Measurements from ENCODE around the gene MORF4L1.
"Not testable (repeated sequence)": the region's sequence is repeated elsewhere in the genome, so short reads cannot be mapped to it uniquely, and the experiment has no call there.

MORF4L1 gene

GRCh38 chr15:78846906-78847305 lies 25.8 kb upstream of the MORF4L1 start:
- not testable (repeated sequence) for H3K4me1 Mint-ChIP-seq (ENCODE audit: low read depth); H3K4me3 Mint-ChIP-seq; H3K27me3 Mint-ChIP-seq; DNase-seq; H3K27ac Mint-ChIP-seq; H3K9me3 Mint-ChIP-seq; H3K36me3 Mint-ChIP-seq (ENCODE audit: low read depth)

- H3K9me3 Mint-ChIP-seq; DNase-seq; H3K36me3 Mint-ChIP-seq (ENCODE audit: low read depth); H3K27ac Mint-ChIP-seq; H3K27me3 Mint-ChIP-seq; H3K4me3 Mint-ChIP-seq; H3K4me1 Mint-ChIP-seq (ENCODE audit: low read depth): not testable (repeated sequence)
These were observed 25.2 kb upstream of the MORF4L1 start for GRCh38 chr15:78847387-78847906.

- Mint-ChIP-seq H3K4me3 (no peak overlapping the region), H3K9me3 (no peaks in the 10 kb centered on the region), H3K27ac (no peak overlapping the region), H3K36me3 (ENCODE audit: low read depth) (no peaks in the 10 kb centered on the region), H3K4me1 (ENCODE audit: low read depth) (peaks cover 7% of the 10 kb centered on the region), H3K27me3 (peaks cover 4% of the 10 kb centered on the region)
- DNase-seq: no peak
These were observed 22.3 kb upstream of the MORF4L1 start for GRCh38 chr15:78850352-78850751.

- H3K27ac Mint-ChIP-seq: no peak overlapping the region
- no peaks in the 10 kb centered on the region for H3K9me3 Mint-ChIP-seq
- H3K4me3 Mint-ChIP-seq: no peak overlapping the region
- peaks cover 7% of the 10 kb centered on the region for H3K4me1 Mint-ChIP-seq (ENCODE audit: low read depth)
- no peaks in the 10 kb centered on the region for H3K36me3 Mint-ChIP-seq (ENCODE audit: low read depth)
- no peak for DNase-seq
- H3K27me3 Mint-ChIP-seq: peaks cover 4% of the 10 kb centered on the region
These were observed 21.5 kb upstream of the MORF4L1 start for GRCh38 chr15:78850941-78851755.

GRCh38 chr15:78853500-78853899 lies 19.2 kb upstream of the MORF4L1 start:
- H3K4me1 Mint-ChIP-seq (ENCODE audit: low read depth): peaks cover 7% of the 10 kb centered on the region
- H3K36me3 Mint-ChIP-seq (ENCODE audit: low read depth): no peaks in the 10 kb centered on the region
- DNase-seq: no peak
- no peak overlapping the region for H3K27ac Mint-ChIP-seq
- H3K9me3 Mint-ChIP-seq: no peaks in the 10 kb centered on the region
- H3K27me3 Mint-ChIP-seq: peaks cover 4% of the 10 kb centered on the region
- no peak overlapping the region for H3K4me3 Mint-ChIP-seq

GRCh38 chr15:78854833-78855372 lies 17.8 kb upstream of the MORF4L1 start:
- H3K9me3 Mint-ChIP-seq: no peaks in the 10 kb centered on the region
- H3K4me1 Mint-ChIP-seq (ENCODE audit: low read depth): peaks cover 9% of the 10 kb centered on the region
- peaks cover 4% of the 10 kb centered on the region for H3K27me3 Mint-ChIP-seq
- DNase-seq: no peak
- no peak overlapping the region for H3K4me3 Mint-ChIP-seq
- no peak overlapping the region for H3K27ac Mint-ChIP-seq
- no peaks in the 10 kb centered on the region for H3K36me3 Mint-ChIP-seq (ENCODE audit: low read depth)

- no peaks in the 10 kb centered on the region for H3K9me3 Mint-ChIP-seq
- no peak overlapping the region for H3K27ac Mint-ChIP-seq
- H3K4me3 Mint-ChIP-seq: no peak overlapping the region
- H3K4me1 Mint-ChIP-seq (ENCODE audit: low read depth): peaks cover 14% of the 10 kb centered on the region
- peaks cover 4% of the 10 kb centered on the region for H3K27me3 Mint-ChIP-seq
- DNase-seq: no peak
- no peaks in the 10 kb centered on the region for H3K36me3 Mint-ChIP-seq (ENCODE audit: low read depth)
These were observed 16.9 kb upstream of the MORF4L1 start for GRCh38 chr15:78855746-78856145.

- peaks cover 9% of the 10 kb centered on the region for H3K4me1 Mint-ChIP-seq (ENCODE audit: low read depth)
- H3K9me3 Mint-ChIP-seq: no peaks in the 10 kb centered on the region
- H3K4me3 Mint-ChIP-seq: peak overlapping the region; percentile 81
- no peaks in the 10 kb centered on the region for H3K27me3 Mint-ChIP-seq
- no peaks in the 10 kb centered on the region for H3K36me3 Mint-ChIP-seq (ENCODE audit: low read depth)
- DNase-seq: peak; percentile 87
- H3K27ac Mint-ChIP-seq: peak overlapping the region; percentile 89
These were observed 12.5 kb upstream of the MORF4L1 start for GRCh38 chr15:78859971-78860719.

GRCh38 chr15:78865585-78865984 lies 7.1 kb upstream of the MORF4L1 start:
- H3K27ac Mint-ChIP-seq; H3K9me3 Mint-ChIP-seq; H3K36me3 Mint-ChIP-seq (ENCODE audit: low read depth); H3K27me3 Mint-ChIP-seq; DNase-seq; H3K4me1 Mint-ChIP-seq (ENCODE audit: low read depth); H3K4me3 Mint-ChIP-seq: not testable (repeated sequence)

GRCh38 chr15:78866031-78866430 lies 6.7 kb upstream of the MORF4L1 start:
- not testable (repeated sequence) for H3K4me3 Mint-ChIP-seq; H3K27me3 Mint-ChIP-seq; H3K27ac Mint-ChIP-seq; H3K9me3 Mint-ChIP-seq; H3K4me1 Mint-ChIP-seq (ENCODE audit: low read depth); DNase-seq; H3K36me3 Mint-ChIP-seq (ENCODE audit: low read depth)

GRCh38 chr15:78866803-78867202 lies 5.9 kb upstream of the MORF4L1 start:
- Mint-ChIP-seq H3K27ac (no peak overlapping the region), H3K36me3 (ENCODE audit: low read depth) (no peaks in the 10 kb centered on the region), H3K27me3 (no peaks in the 10 kb centered on the region), H3K9me3 (no peaks in the 10 kb centered on the region), H3K4me3 (no peak overlapping the region), H3K4me1 (ENCODE audit: low read depth) (peaks cover 2% of the 10 kb centered on the region)
- no peak for DNase-seq

GRCh38 chr15:78868366-78868765 lies 4.3 kb upstream of the MORF4L1 start:
- H3K36me3 Mint-ChIP-seq (ENCODE audit: low read depth): peaks cover 7% of the 10 kb centered on the region
- no peaks in the 10 kb centered on the region for H3K27me3 Mint-ChIP-seq
- no peak for DNase-seq
- H3K4me3 Mint-ChIP-seq: no peak overlapping the region
- H3K27ac Mint-ChIP-seq: no peak overlapping the region
- H3K9me3 Mint-ChIP-seq: no peaks in the 10 kb centered on the region
- H3K4me1 Mint-ChIP-seq (ENCODE audit: low read depth): peaks cover 6% of the 10 kb centered on the region

- H3K27me3 Mint-ChIP-seq, DNase-seq, H3K27ac Mint-ChIP-seq, H3K9me3 Mint-ChIP-seq: not testable (repeated sequence)
- Mint-ChIP-seq H3K4me1 (ENCODE audit: low read depth) (peaks cover 24% of the 10 kb centered on the region), H3K4me3 (peak overlapping the region; percentile 73), H3K36me3 (ENCODE audit: low read depth) (peaks cover 34% of the 10 kb centered on the region)
These were observed 1.1 kb upstream of the MORF4L1 start for GRCh38 chr15:78871483-78872127.

GRCh38 chr15:78872972-78873792 lies 492 bp downstream of the MORF4L1 start:
- Mint-ChIP-seq H3K36me3 (ENCODE audit: low read depth) (peaks cover 43% of the 10 kb centered on the region), H3K27me3 (no peaks in the 10 kb centered on the region), H3K4me1 (ENCODE audit: low read depth) (peaks cover 38% of the 10 kb centered on the region), H3K4me3 (peak overlapping the region; percentile 96), H3K9me3 (no peaks in the 10 kb centered on the region), H3K27ac (peak overlapping the region; percentile 99)
- DNase-seq: peak; percentile 91
